Rectal smooth muscle tissue (tissue), 1 donor: ENCODE data around the gene GPATCH2.
"Not testable (repeated sequence)": the region's sequence is repeated elsewhere in the genome, so short reads cannot be mapped to it uniquely, and the experiment has no call there.

Source experiments
- H3K27ac ChIP-seq: one replicate; pipeline ENCODE4 v1.7.0; 2013; ENCODE audit warnings: low read depth, low read length, inconsistent platforms
- H3K27me3 ChIP-seq: one replicate; pipeline ENCODE4 v1.7.0; 2013; ENCODE audit warnings: low read length; ENCODE audit not compliant: control insufficient read depth, insufficient read depth
- H3K36me3 ChIP-seq: one replicate; pipeline ENCODE4 v1.7.0; 2013; ENCODE audit warnings: low read length; ENCODE audit not compliant: control insufficient read depth, insufficient read depth
- H3K4me1 ChIP-seq: one replicate; pipeline ENCODE4 v1.7.0; 2013; ENCODE audit warnings: low read length; ENCODE audit not compliant: control insufficient read depth, insufficient read depth
- H3K4me3 ChIP-seq: one replicate; pipeline ENCODE4 v1.7.0; 2013; ENCODE audit warnings: low read length
- H3K9ac ChIP-seq: one replicate; pipeline ENCODE4 v1.7.0; 2013; ENCODE audit warnings: low read length

Gene GPATCH2

GRCh38 chr1:217417363-217417762, 213.5 kb downstream of the GPATCH2 start:
- Histone ChIP-seq H3K4me1 (no peaks in the 10 kb centered on the region), H3K9ac (no peak overlapping the region), H3K36me3 (no peaks in the 10 kb centered on the region), H3K27ac (no peak overlapping the region), H3K4me3 (no peak overlapping the region), H3K27me3 (no peaks in the 10 kb centered on the region)

- no peak overlapping the region for H3K4me3 ChIP-seq
- no peak overlapping the region for H3K9ac ChIP-seq
- no peaks in the 10 kb centered on the region for H3K27me3 ChIP-seq
- H3K27ac ChIP-seq, result no peak overlapping the region
- H3K4me1 ChIP-seq, result peaks cover 2% of the 10 kb centered on the region
- H3K36me3 ChIP-seq, result no peaks in the 10 kb centered on the region
These were observed 223.3 kb downstream of the GPATCH2 start for GRCh38 chr1:217407534-217408001.

- Histone ChIP-seq H3K36me3 (no peaks in the 10 kb centered on the region), H3K27me3 (no peaks in the 10 kb centered on the region), H3K27ac (no peak overlapping the region), H3K4me3 (no peak overlapping the region), H3K9ac (no peak overlapping the region), H3K4me1 (peaks cover 2% of the 10 kb centered on the region)
These were observed 227.7 kb downstream of the GPATCH2 start for GRCh38 chr1:217403026-217403720.

GRCh38 chr1:217402301-217402700, 228.6 kb downstream of the GPATCH2 start:
- Histone ChIP-seq H3K27me3 (no peaks in the 10 kb centered on the region), H3K4me1 (no peaks in the 10 kb centered on the region), H3K36me3 (no peaks in the 10 kb centered on the region), H3K9ac (no peak overlapping the region), H3K27ac (no peak overlapping the region), H3K4me3 (no peak overlapping the region)

GRCh38 chr1:217393896-217394295, 237.0 kb downstream of the GPATCH2 start:
- Histone ChIP-seq H3K4me1 (no peaks in the 10 kb centered on the region), H3K27ac (no peak overlapping the region), H3K27me3 (no peaks in the 10 kb centered on the region), H3K36me3 (no peaks in the 10 kb centered on the region), H3K4me3 (no peak overlapping the region), H3K9ac (no peak overlapping the region)

- H3K4me1 ChIP-seq, result no peaks in the 10 kb centered on the region
- no peak overlapping the region for H3K27ac ChIP-seq
- no peaks in the 10 kb centered on the region for H3K27me3 ChIP-seq
These were observed 238.4 kb downstream of the GPATCH2 start for GRCh38 chr1:217392441-217392840.

GRCh38 chr1:217389895-217390294, 241.0 kb downstream of the GPATCH2 start:
- Histone ChIP-seq H3K27ac (no peak overlapping the region), H3K4me1 (no peaks in the 10 kb centered on the region), H3K4me3 (no peak overlapping the region), H3K27me3 (no peaks in the 10 kb centered on the region), H3K9ac (no peak overlapping the region), H3K36me3 (no peaks in the 10 kb centered on the region)

More at GRCh38 chr1:217392441-217392840, 238.4 kb downstream of the GPATCH2 start:
- H3K36me3 ChIP-seq, result no peaks in the 10 kb centered on the region
- H3K9ac ChIP-seq, result no peak overlapping the region
- no peak overlapping the region for H3K4me3 ChIP-seq

- Histone ChIP-seq H3K27ac (no peak overlapping the region), H3K27me3 (no peaks in the 10 kb centered on the region), H3K36me3 (no peaks in the 10 kb centered on the region), H3K4me3 (no peak overlapping the region), H3K4me1 (no peaks in the 10 kb centered on the region), H3K9ac (no peak overlapping the region)
These were observed 242.3 kb downstream of the GPATCH2 start for GRCh38 chr1:217388522-217389065.

- not testable (repeated sequence) for H3K27ac ChIP-seq, H3K36me3 ChIP-seq, H3K9ac ChIP-seq, H3K4me3 ChIP-seq, H3K27me3 ChIP-seq, H3K4me1 ChIP-seq
These were observed 249.1 kb downstream of the GPATCH2 start for GRCh38 chr1:217381773-217382172.

GRCh38 chr1:217379804-217380203, 251.1 kb downstream of the GPATCH2 start:
- H3K9ac ChIP-seq, H3K4me3 ChIP-seq, H3K27me3 ChIP-seq, H3K27ac ChIP-seq, H3K4me1 ChIP-seq, H3K36me3 ChIP-seq: not testable (repeated sequence)

- Histone ChIP-seq H3K9ac (no peak overlapping the region), H3K27me3 (no peaks in the 10 kb centered on the region), H3K4me1 (no peaks in the 10 kb centered on the region), H3K36me3 (no peaks in the 10 kb centered on the region), H3K27ac (no peak overlapping the region), H3K4me3 (no peak overlapping the region)
These were observed 251.6 kb downstream of the GPATCH2 start for GRCh38 chr1:217379336-217379735.
